Mesendoderm (in vitro differentiated cells): ENCODE results near the gene BNC1.

Source experiments
- DNase-seq: peaks from one replicate; pipeline ENCODE4 v3.0.0; 2013
- H2AK5ac ChIP-seq: 2 replicates; pipeline ENCODE4 v1.6.1; 2013; ENCODE audit warnings: low read length, inconsistent platforms
- H2BK120ac ChIP-seq: 2 replicates; pipeline ENCODE4 v1.6.1; 2013; ENCODE audit warnings: low read depth, mild to moderate bottlenecking, low read length, moderate library complexity, mixed read lengths
- H2BK15ac ChIP-seq: replicated peaks from 2 replicates; pipeline ENCODE4 v1.6.1; 2013; ENCODE audit warnings: low read depth, mild to moderate bottlenecking, moderate library complexity
- H2BK5ac ChIP-seq: 2 replicates; pipeline ENCODE4 v1.6.1; 2013; ENCODE audit warnings: low read length, inconsistent platforms
- H3K18ac ChIP-seq: 2 replicates; pipeline ENCODE4 v1.6.1; 2013; ENCODE audit warnings: mild to moderate bottlenecking, low read length, mixed read lengths
- H3K23ac ChIP-seq: one replicate; pipeline ENCODE4 v1.6.1; 2013; ENCODE audit warnings: low read length
- H3K27ac ChIP-seq: 2 replicates; pipeline ENCODE4 v1.5.1; 2013; ENCODE audit warnings: low read depth, mild to moderate bottlenecking, inconsistent platforms, low read length, moderate library complexity
- H3K27me3 ChIP-seq: 2 replicates; pipeline ENCODE4 v1.6.1; 2013; ENCODE audit warnings: low read length, control low read depth, mild to moderate bottlenecking, inconsistent platforms; ENCODE audit not compliant: insufficient read depth, poor library complexity
- H3K36me3 ChIP-seq: 2 replicates; pipeline ENCODE4 v1.6.1; 2013; ENCODE audit warnings: low read length, inconsistent platforms; ENCODE audit not compliant: control insufficient read depth, insufficient read depth
- H3K4ac ChIP-seq: one replicate; pipeline ENCODE4 v1.6.1; 2013; ENCODE audit warnings: low read depth, mild to moderate bottlenecking, low read length, moderate library complexity
- H3K4me1 ChIP-seq: 2 replicates; pipeline ENCODE4 v1.6.1; 2013; ENCODE audit warnings: low read depth, low read length, inconsistent platforms; ENCODE audit not compliant: control insufficient read depth
- H3K4me2 ChIP-seq: 2 replicates; pipeline ENCODE4 v1.6.1; 2013; ENCODE audit warnings: low read length
- H3K4me3 ChIP-seq: 2 replicates; pipeline ENCODE4 v1.5.1; 2013; ENCODE audit warnings: mild to moderate bottlenecking, low read length
- H3K56ac ChIP-seq: one replicate; pipeline ENCODE4 v1.6.1; 2013; ENCODE audit warnings: low read length
- H3K79me1 ChIP-seq: 2 replicates; pipeline ENCODE4 v1.6.1; 2013; ENCODE audit warnings: low read length, inconsistent platforms
- H3K79me2 ChIP-seq: 2 replicates; pipeline ENCODE4 v1.6.1; 2013; ENCODE audit warnings: mild to moderate bottlenecking, low read length; ENCODE audit not compliant: control insufficient read depth, insufficient read depth
- H3K9ac ChIP-seq: 2 replicates; pipeline ENCODE4 v1.6.1; 2013; ENCODE audit warnings: low read length, inconsistent platforms
- H4K5ac ChIP-seq: one replicate; pipeline ENCODE4 v1.6.1; 2013; ENCODE audit warnings: low read length
- H4K8ac ChIP-seq: one replicate; pipeline ENCODE4 v1.6.1; 2013; ENCODE audit warnings: low read depth, mild to moderate bottlenecking, control low read depth, low read length, moderate library complexity
- WGBS: extraction: QIAGEN DNeasy Blood & Tissue Kit; methylation state at CpG from one replicate; pipeline ENCODE4 v1.1.7; 2013; ENCODE audit warnings: low lambda C conversion rate, missing lambda C conversion rate; ENCODE audit not compliant: insufficient coverage; ENCODE audit errors: extremely low coverage; 5-methylcytosine and 5-hydroxymethylcytosine counted together

Gene BNC1

DNA sequence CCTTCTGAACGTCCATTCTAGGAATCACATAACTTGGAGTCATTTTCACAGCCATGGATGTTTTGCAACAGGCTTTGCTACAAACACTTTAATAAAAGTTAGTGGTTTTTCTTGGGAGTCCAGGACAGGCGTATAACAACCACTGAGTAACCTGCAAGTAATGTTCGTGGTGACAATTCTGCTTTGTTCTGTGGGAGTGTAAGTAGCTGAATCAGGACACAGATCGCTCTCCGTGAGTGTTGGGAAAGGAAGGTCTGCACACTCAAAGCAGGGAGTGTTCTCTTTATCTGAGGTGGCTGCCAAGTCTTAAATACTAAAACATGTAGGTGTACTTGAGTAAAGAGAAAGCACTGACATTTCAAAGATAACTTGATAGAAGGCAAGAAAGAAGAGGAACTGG, 7.9 kb upstream of the BNC1 start:
- no peaks in the 10 kb centered on the region for H3K36me3 ChIP-seq
- no peak overlapping the region for H4K5ac ChIP-seq
- no peaks in the 10 kb centered on the region for H3K79me2 ChIP-seq
- H3K4ac ChIP-seq = no peak overlapping the region
- no peak overlapping the region for H3K56ac ChIP-seq
- no peak overlapping the region for H3K18ac ChIP-seq
- H2BK15ac ChIP-seq = no peak overlapping the region
- H2AK5ac ChIP-seq = no peak overlapping the region
- no peak overlapping the region for H2BK5ac ChIP-seq
- H3K23ac ChIP-seq = no peak overlapping the region
- H4K8ac ChIP-seq = no peak overlapping the region
- DNase-seq = no peak
- no CpG with 5 or more reads among the region's 5 CpGs for WGBS
- no peaks in the 10 kb centered on the region for H3K27me3 ChIP-seq
- H3K4me3 ChIP-seq = no peak overlapping the region
- no peaks in the 10 kb centered on the region for H3K79me1 ChIP-seq
- no peak overlapping the region for H3K27ac ChIP-seq
- H3K9ac ChIP-seq = no peak overlapping the region
- H3K4me1 ChIP-seq = no peaks in the 10 kb centered on the region
- no peak overlapping the region for H2BK120ac ChIP-seq
- no peak overlapping the region for H3K4me2 ChIP-seq

DNA sequence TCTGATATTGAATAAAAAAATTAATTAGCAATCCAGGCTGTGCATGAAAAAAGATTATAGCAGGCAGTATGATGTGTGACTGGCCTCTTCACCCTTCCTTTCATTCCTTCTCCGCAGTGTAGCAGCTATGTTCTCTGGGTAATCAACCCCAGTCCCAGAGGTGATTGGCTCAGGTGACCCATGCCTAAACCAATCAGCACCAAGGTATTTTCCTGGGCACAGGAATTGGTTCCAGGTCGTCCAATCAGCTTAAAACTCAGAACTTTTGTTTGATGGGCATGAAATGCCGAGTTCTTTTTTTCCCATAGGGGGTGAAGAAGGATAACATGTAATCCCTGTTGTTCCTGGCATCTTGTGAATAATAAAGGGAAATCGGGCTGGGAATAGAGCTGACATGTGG, 5.8 kb upstream of the BNC1 start:
- H3K56ac ChIP-seq = no peak overlapping the region
- H3K9ac ChIP-seq = no peak overlapping the region
- H3K4me2 ChIP-seq = no peak overlapping the region
- H3K23ac ChIP-seq = no peak overlapping the region
- no peak overlapping the region for H2AK5ac ChIP-seq
- no peak overlapping the region for H2BK120ac ChIP-seq
- H4K8ac ChIP-seq = no peak overlapping the region
- H3K79me1 ChIP-seq = no peaks in the 10 kb centered on the region
- no CpG with 5 or more reads among the region's 4 CpGs for WGBS
- no peak overlapping the region for H3K4me3 ChIP-seq
- no peak overlapping the region for H4K5ac ChIP-seq
- peak; percentile 22 for DNase-seq
- no peaks in the 10 kb centered on the region for H3K79me2 ChIP-seq
- no peaks in the 10 kb centered on the region for H3K36me3 ChIP-seq
- no peaks in the 10 kb centered on the region for H3K4me1 ChIP-seq
- no peak overlapping the region for H3K18ac ChIP-seq
- no peak overlapping the region for H3K27ac ChIP-seq
- H2BK5ac ChIP-seq = no peak overlapping the region
- no peak overlapping the region for H3K4ac ChIP-seq
- no peak overlapping the region for H2BK15ac ChIP-seq
- peaks cover under 1% of the 10 kb centered on the region for H3K27me3 ChIP-seq

DNA sequence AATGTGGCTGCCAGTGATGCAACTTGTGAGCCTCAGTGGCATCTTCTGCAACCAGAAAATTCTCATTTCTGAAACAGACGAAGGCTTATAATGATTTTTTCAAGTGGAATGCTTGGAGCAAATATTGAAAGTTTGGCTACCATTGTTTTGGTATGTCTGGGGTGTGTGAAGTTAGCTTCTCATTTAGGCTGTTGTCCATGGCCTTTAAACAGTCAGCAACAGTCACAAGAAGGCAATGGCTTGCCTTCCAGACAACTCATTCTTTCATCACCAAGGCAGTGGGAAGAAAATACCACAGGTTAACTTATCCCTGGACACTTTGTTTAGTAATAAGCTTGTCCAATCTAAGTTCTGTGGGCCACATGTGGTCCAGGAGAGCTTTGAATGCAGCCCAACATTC, 4.7 kb upstream of the BNC1 start:
- Histone ChIP-seq H3K27me3 (peaks cover 9% of the 10 kb centered on the region), H3K79me1 (no peaks in the 10 kb centered on the region), H2BK5ac (no peak overlapping the region), H3K36me3 (no peaks in the 10 kb centered on the region), H4K8ac (no peak overlapping the region), H3K79me2 (no peaks in the 10 kb centered on the region), H3K4me2 (no peak overlapping the region), H2BK120ac (no peak overlapping the region), H2AK5ac (no peak overlapping the region), H2BK15ac (no peak overlapping the region), H3K18ac (no peak overlapping the region), H3K4me1 (no peaks in the 10 kb centered on the region), H4K5ac (no peak overlapping the region), H3K4me3 (no peak overlapping the region), H3K23ac (no peak overlapping the region), H3K56ac (no peak overlapping the region), H3K27ac (no peak overlapping the region), H3K4ac (no peak overlapping the region), H3K9ac (no peak overlapping the region)
- DNase-seq = no peak
- no CpG with 5 or more reads among the region's 1 CpG for WGBS

DNA sequence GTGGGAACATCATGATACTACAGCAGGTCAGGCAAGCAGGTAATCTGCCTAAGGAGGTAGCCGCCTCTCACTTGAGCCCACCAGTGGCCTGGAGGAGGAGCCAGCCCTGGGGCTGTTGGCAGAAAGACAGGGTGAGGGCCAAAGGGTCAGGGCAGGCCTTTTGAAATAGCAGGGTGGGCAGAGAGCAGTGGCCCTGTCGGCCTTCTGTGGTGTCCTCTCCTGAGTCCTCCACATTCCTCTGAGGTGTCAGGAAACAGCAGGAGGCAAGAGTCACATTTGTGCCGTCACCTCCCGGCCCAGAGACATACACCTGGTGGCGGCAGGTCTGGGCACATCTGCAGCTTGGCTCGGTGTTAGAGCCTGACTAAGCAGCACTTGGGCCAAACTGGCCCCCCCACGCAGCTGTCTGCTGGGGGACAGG, 3.9 kb upstream of the BNC1 start:
- H3K27ac ChIP-seq = no peak overlapping the region
- no peak overlapping the region for H3K4ac ChIP-seq
- H3K79me2 ChIP-seq = no peaks in the 10 kb centered on the region
- H3K56ac ChIP-seq = no peak overlapping the region
- H4K8ac ChIP-seq = no peak overlapping the region
- no peak overlapping the region for H3K18ac ChIP-seq
- H3K9ac ChIP-seq = no peak overlapping the region
- H2BK15ac ChIP-seq = no peak overlapping the region
- peak; percentile 64 for DNase-seq
- no peaks in the 10 kb centered on the region for H3K36me3 ChIP-seq
- no peaks in the 10 kb centered on the region for H3K4me1 ChIP-seq
- no peak overlapping the region for H3K23ac ChIP-seq
- H4K5ac ChIP-seq = no peak overlapping the region
- H2AK5ac ChIP-seq = no peak overlapping the region
- no CpG with 5 or more reads among the region's 7 CpGs for WGBS
- no peak overlapping the region for H2BK120ac ChIP-seq
- H3K4me3 ChIP-seq = no peak overlapping the region
- H3K27me3 ChIP-seq = peaks cover 16% of the 10 kb centered on the region
- no peaks in the 10 kb centered on the region for H3K79me1 ChIP-seq
- no peak overlapping the region for H3K4me2 ChIP-seq
- no peak overlapping the region for H2BK5ac ChIP-seq

DNA sequence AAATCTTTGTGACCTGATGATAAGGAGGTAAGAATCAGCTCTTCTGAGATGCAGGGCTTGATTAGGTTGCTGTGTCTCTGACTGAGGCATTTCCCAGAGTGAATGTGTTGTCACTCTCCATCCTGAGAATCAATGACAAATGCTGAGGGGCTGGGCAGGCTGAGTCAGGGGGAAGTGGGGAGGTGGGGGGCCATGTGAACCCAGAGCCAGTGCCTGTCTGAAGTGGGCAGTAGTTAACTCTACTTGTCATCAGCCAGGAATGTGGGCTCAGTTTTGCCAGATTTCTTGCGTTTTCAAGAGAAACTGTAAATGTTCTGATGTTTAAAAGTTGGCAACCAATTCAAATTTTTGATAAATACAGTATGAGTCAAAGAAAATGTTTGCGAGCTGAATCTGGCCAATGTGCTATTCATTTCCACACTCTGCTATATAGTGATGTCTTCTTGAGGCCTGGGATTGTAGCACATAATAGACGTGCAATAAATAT, 3.1 kb upstream of the BNC1 start:
- no CpG with 5 or more reads among the region's 3 CpGs for WGBS
- Histone ChIP-seq H3K27ac (no peak overlapping the region), H3K23ac (no peak overlapping the region), H2AK5ac (no peak overlapping the region), H3K36me3 (no peaks in the 10 kb centered on the region), H3K79me1 (no peaks in the 10 kb centered on the region), H2BK120ac (no peak overlapping the region), H2BK15ac (no peak overlapping the region), H3K18ac (no peak overlapping the region), H3K79me2 (no peaks in the 10 kb centered on the region), H3K4me1 (no peaks in the 10 kb centered on the region), H4K8ac (no peak overlapping the region), H4K5ac (no peak overlapping the region), H3K4ac (no peak overlapping the region), H3K4me2 (no peak overlapping the region), H3K9ac (no peak overlapping the region), H3K27me3 (peaks cover 16% of the 10 kb centered on the region), H3K56ac (no peak overlapping the region), H3K4me3 (no peak overlapping the region), H2BK5ac (no peak overlapping the region)
- DNase-seq = peak; percentile 73

DNA sequence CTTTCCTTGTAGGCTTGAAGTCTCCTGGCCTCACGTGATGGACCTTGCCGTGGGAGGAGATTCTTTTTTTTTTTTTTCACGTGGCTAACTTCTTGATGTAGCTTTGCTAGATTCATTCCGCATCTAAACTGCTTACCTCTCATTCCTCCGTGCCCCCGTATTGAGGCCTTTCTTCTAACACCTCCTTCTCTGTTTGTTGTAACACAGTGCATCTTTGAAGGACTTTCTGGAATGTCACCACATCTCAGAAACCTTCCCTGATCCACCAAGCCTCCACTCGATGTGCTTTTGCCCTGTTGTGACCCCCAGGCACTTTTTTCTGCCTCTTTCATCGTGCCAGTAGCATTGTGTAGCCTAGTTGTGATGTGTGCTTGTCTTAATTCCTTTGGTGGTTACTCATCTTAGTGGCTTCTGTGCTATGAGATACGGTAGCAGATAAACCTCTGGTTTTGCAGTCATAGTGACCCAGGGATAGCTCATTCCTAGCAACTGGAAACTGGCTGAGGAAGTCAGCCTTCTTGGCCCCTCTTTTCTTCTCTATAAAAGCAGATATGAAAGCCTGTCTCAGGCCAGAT, 1.6 kb upstream of the BNC1 start:
- H3K4ac ChIP-seq = no peak overlapping the region
- H2BK15ac ChIP-seq = no peak overlapping the region
- H3K4me3 ChIP-seq = no peak overlapping the region
- DNase-seq = peak; percentile 95
- no CpG with 5 or more reads among the region's 9 CpGs for WGBS
- no peaks in the 10 kb centered on the region for H3K4me1 ChIP-seq
- no peak overlapping the region for H3K27ac ChIP-seq
- no peak overlapping the region for H4K5ac ChIP-seq
- no peak overlapping the region for H3K56ac ChIP-seq
- H2BK5ac ChIP-seq = no peak overlapping the region
- H4K8ac ChIP-seq = no peak overlapping the region
- H3K18ac ChIP-seq = no peak overlapping the region
- peaks cover 22% of the 10 kb centered on the region for H3K27me3 ChIP-seq
- H3K79me2 ChIP-seq = no peaks in the 10 kb centered on the region
- no peaks in the 10 kb centered on the region for H3K36me3 ChIP-seq
- H3K79me1 ChIP-seq = no peaks in the 10 kb centered on the region
- no peak overlapping the region for H3K9ac ChIP-seq
- H2BK120ac ChIP-seq = no peak overlapping the region
- no peak overlapping the region for H3K23ac ChIP-seq
- H2AK5ac ChIP-seq = no peak overlapping the region
- H3K4me2 ChIP-seq = no peak overlapping the region
